CD14-positive monocyte (primary cell): ENCODE data around the gene CDC25B. TPM values are rescaled to one million over a fixed set of nuclear protein-coding genes. Genes with fewer than 3 reads are reported as not detected.
A peak's percentile ranks its signal among the peaks of the same experiment; 100 is the strongest.

Experiments
- DNase-seq, 3 donors: peaks; one replicate each; pipeline ENCODE4 v3.0.0-alpha.2; 2011 to 2022
- H2AFZ ChIP-seq: 2 replicates; pipeline ENCODE4 v1.6.0; 2012; ENCODE audit warnings: mild to moderate bottlenecking, low read depth, low read length, inconsistent platforms; ENCODE audit not compliant: insufficient read depth, poor library complexity, severe bottlenecking
- H3K27ac ChIP-seq, 2 donors: 1 replicate in 1 of 2; 2 replicates in 1 of 2; pipeline ENCODE4 v1.5.1; 2012 to 2013; ENCODE audit warnings: low read length in 2 of 2, control low read depth in 1 of 2, inconsistent platforms in 1 of 2, low read depth in 1 of 2, mild to moderate bottlenecking in 1 of 2
- H3K27me3 ChIP-seq, 2 donors: one replicate each; pipeline versions ENCODE4 v1.6.0 to v1.6.1; 2011 to 2013; ENCODE audit warnings: low read length in 2 of 2; ENCODE audit not compliant: control insufficient read depth in 2 of 2, insufficient read depth in 2 of 2
- H3K36me3 ChIP-seq, 2 donors: replicated peaks in 1 of 2; 1 replicate in 1 of 2; 2 replicates in 1 of 2; pipeline versions ENCODE4 v1.5.1 to v1.6.1; 2012 to 2013; ENCODE audit warnings: low read length in 2 of 2, control low read depth in 1 of 2, inconsistent platforms in 1 of 2, mild to moderate bottlenecking in 1 of 2; ENCODE audit not compliant: insufficient read depth in 2 of 2, control insufficient read depth in 1 of 2
- H3K4me1 ChIP-seq, 2 donors: 1 replicate in 1 of 2; 2 replicates in 1 of 2; pipeline versions ENCODE4 v1.5.1 to v1.6.1; 2012 to 2013; ENCODE audit warnings: low read length in 2 of 2, control low read depth in 1 of 2, inconsistent platforms in 1 of 2, mild to moderate bottlenecking in 1 of 2, moderate library complexity in 1 of 2; ENCODE audit not compliant: insufficient read depth in 2 of 2, control insufficient read depth in 1 of 2
- H3K4me2 ChIP-seq: replicated peaks from 2 replicates; pipeline ENCODE3; 2012; ENCODE audit warnings: low read length, moderate library complexity, mild to moderate bottlenecking; ENCODE audit not compliant: poor library complexity, severe bottlenecking; ENCODE audit errors: extremely low read depth
- H3K4me3 ChIP-seq, 3 experiments: fragments of 200-600 bp in 1 of 3; sonication (generic) in 1 of 3; replicated peaks in 1 of 3; 1 replicate in 2 of 3; 2 replicates in 1 of 3; pipeline ENCODE4 v1.5.1; 2011 to 2013; ENCODE audit warnings: low read length in 3 of 3, mild to moderate bottlenecking in 3 of 3, control low read depth in 2 of 3, low read depth in 2 of 3, inconsistent platforms in 1 of 3, moderate library complexity in 1 of 3
- H3K79me2 ChIP-seq: 2 replicates; pipeline ENCODE4 v1.6.0; 2012; ENCODE audit warnings: mild to moderate bottlenecking, control low read depth, inconsistent platforms, low read length, moderate library complexity; ENCODE audit not compliant: insufficient read depth
- H3K9ac ChIP-seq: 2 replicates; pipeline ENCODE4 v1.6.0; 2017; ENCODE audit warnings: low read length, mild to moderate bottlenecking; ENCODE audit not compliant: insufficient read depth, poor library complexity, severe bottlenecking
- H3K9me3 ChIP-seq, 2 donors: replicated peaks in 1 of 2; 1 replicate in 1 of 2; 2 replicates in 1 of 2; pipeline versions ENCODE4 v1.5.1 to v1.6.1; 2012 to 2013; ENCODE audit warnings: low read length in 2 of 2, control low read depth in 1 of 2; ENCODE audit not compliant: control insufficient read depth in 1 of 2, insufficient read depth in 1 of 2
- H4K20me1 ChIP-seq: 2 replicates; pipeline ENCODE4 v1.6.0; 2012; ENCODE audit warnings: mild to moderate bottlenecking, low read length, control low read depth, moderate library complexity; ENCODE audit not compliant: insufficient read depth
- H3K27ac Mint-ChIP-seq, 7 donors: one replicate each; pipeline ENCODE4 v1.8.0; 2020; ENCODE audit warnings: mild to moderate bottlenecking in 7 of 7, mixed read lengths in 7 of 7, moderate library complexity in 6 of 7, inconsistent platforms in 2 of 7
- H3K27me3 Mint-ChIP-seq, 3 donors: one replicate each; pipeline ENCODE4 v1.8.0; 2021 to 2022; ENCODE audit warnings: low read depth in 3 of 3, mild to moderate bottlenecking in 3 of 3, mixed read lengths in 3 of 3, moderate library complexity in 3 of 3, inconsistent platforms in 1 of 3
- H3K36me3 Mint-ChIP-seq, 2 donors: one replicate each; pipeline ENCODE4 v1.8.0; 2020; ENCODE audit warnings: mixed read lengths in 2 of 2, inconsistent platforms in 1 of 2, mild to moderate bottlenecking in 1 of 2
- H3K4me1 Mint-ChIP-seq: one replicate; pipeline ENCODE4 v1.8.0; 2020; ENCODE audit warnings: mild to moderate bottlenecking, mixed read lengths
- H3K4me3 Mint-ChIP-seq, 2 donors: one replicate each; pipeline ENCODE4 v1.8.0; 2020; ENCODE audit warnings: mild to moderate bottlenecking in 2 of 2, mixed read lengths in 2 of 2, moderate library complexity in 1 of 2
- H3K9me3 Mint-ChIP-seq, 7 donors: one replicate each; pipeline ENCODE4 v1.8.0; 2020 to 2022; ENCODE audit warnings: mixed read lengths in 7 of 7, mild to moderate bottlenecking in 6 of 7, moderate library complexity in 6 of 7, inconsistent platforms in 2 of 7
- CTCF ChIP-seq: fragments of 200-600 bp; IDR thresholded peaks from one replicate; pipeline ENCODE4 v1.8.0; 2022; ENCODE audit warnings: antibody characterized with exemption, mild to moderate bottlenecking
- WGBS: methylation state at CpG from one replicate; pipeline ENCODE4 v1.1.5; 2013; ENCODE audit warnings: missing lambda C conversion rate; ENCODE audit not compliant: insufficient coverage; 5-methylcytosine and 5-hydroxymethylcytosine counted together
- intact Hi-C, 2 donors: fragments of 100-400 bp; cut with micrococcal nuclease; formaldehyde crosslinking; loops; one replicate each; pipeline versions ENCODE4 v1.15.0 to v1.15.1; 2023
- polyA plus RNA-seq, 3 donors: library from polyadenylated mRNA; depleted of rRNA in 1 of 3; unstranded in 2 of 3; stranded (reverse) in 1 of 3; fragments of 300-500 nt in 2 of 3; fragments of >200 nt in 1 of 3; fragmentation: Illumina TruSeq in 2 of 3; gene quantifications; 1 replicate in 2 of 3; 2 replicates in 1 of 3; pipeline ENCODE4 v1.2.3, GENCODE V29; 2012 to 2021

CDC25B gene
- polyA plus RNA-seq, 3 donors, result 3.6 to 35.6 (median 4.0) TPM

- H3K27me3 Mint-ChIP-seq, result peaks cover 2 to 6% (median 2%) of the 10 kb centered on the region in 3 donors
- H3K9me3 Mint-ChIP-seq, result no peaks in the 10 kb centered on the region
- H2AFZ ChIP-seq, result peak overlapping the region; percentile 61
- H3K27ac Mint-ChIP-seq, result peak overlapping the region in 3 of 7 donors; percentile 18 to 78 (median 68)
- H3K36me3 Mint-ChIP-seq, result peaks cover 7 to 14% of the 10 kb centered on the region in 2 donors
- 55% methylated on average over 75 of the region's 79 CpGs for WGBS
- peaks cover 29% of the 10 kb centered on the region for H3K79me2 ChIP-seq
- H3K4me3 Mint-ChIP-seq, result peak overlapping the region; percentile 87 to 94
- peaks cover 44% of the 10 kb centered on the region for H3K4me1 Mint-ChIP-seq
- H3K4me3 ChIP-seq, result peak overlapping the region; percentile 52 to 79 (median 73)
- peaks cover 4 to 7% of the 10 kb centered on the region in 2 donors for H3K36me3 ChIP-seq
- no peaks in the 10 kb centered on the region for H3K9me3 ChIP-seq
- peaks cover 35 to 51% of the 10 kb centered on the region in 2 donors for H3K4me1 ChIP-seq
- H3K27ac ChIP-seq, result peak overlapping the region in 1 of 2 donors; percentile 58
- intact Hi-C loops, result loop anchor here (2.0 to 10.0 kb wide), 2 partner anchors 35 to 59 kb away; partner anchors contain the start of genes AP5S1 (in 2 of the 2) and MAVS (in 1 of the 2)
- H4K20me1 ChIP-seq, result peaks cover 55% of the 10 kb centered on the region
- H3K4me2 ChIP-seq, result peak overlapping the region; percentile 93
- peak overlapping the region; percentile 73 for H3K9ac ChIP-seq
- TF ChIP-seq CTCF, result no peak
- H3K27me3 ChIP-seq, result no peaks in the 10 kb centered on the region
- DNase-seq, result peak in 1 of 3 donors; percentile 8
Measured at GRCh38 chr20:3785240-3786125, 10.6 kb upstream of the CDC25B start.

- TF ChIP-seq CTCF, result no peak
- intact Hi-C loops, result loop anchor here (2.0 to 10.0 kb wide), 2 partner anchors 35 to 59 kb away; partner anchors contain the start of genes AP5S1 (in 2 of the 2) and MAVS (in 1 of the 2)
- Mint-ChIP-seq H3K27ac (peak overlapping the region; percentile 68 to 91 (median 86)), H3K27me3 (peaks cover 0 to 4% (median 2%) of the 10 kb centered on the region in 3 donors), H3K9me3 (no peaks in the 10 kb centered on the region), H3K4me1 (peaks cover 38% of the 10 kb centered on the region), H3K4me3 (peak overlapping the region; percentile 87 to 94), H3K36me3 (peaks cover 7 to 14% of the 10 kb centered on the region in 2 donors)
- H4K20me1 ChIP-seq, result peaks cover 50% of the 10 kb centered on the region
- peak overlapping the region; percentile 73 for H3K9ac ChIP-seq
- peak overlapping the region; percentile 30 to 58 for H3K27ac ChIP-seq
- H3K27me3 ChIP-seq, result no peaks in the 10 kb centered on the region
- H3K36me3 ChIP-seq, result peaks cover 4 to 7% of the 10 kb centered on the region in 2 donors
- 2% methylated on average over 35 of the region's 35 CpGs for WGBS
- H3K4me3 ChIP-seq, result peak overlapping the region; percentile 52 to 79 (median 73)
- H3K4me2 ChIP-seq, result peak overlapping the region; percentile 93
- H3K79me2 ChIP-seq, result peaks cover 29% of the 10 kb centered on the region
- peaks cover 31 to 46% of the 10 kb centered on the region in 2 donors for H3K4me1 ChIP-seq
- peak overlapping the region; percentile 61 for H2AFZ ChIP-seq
- DNase-seq, result peak in 2 of 3 donors; percentile 41 to 46
- no peaks in the 10 kb centered on the region for H3K9me3 ChIP-seq
Measured at GRCh38 chr20:3786126-3786484, 10.0 kb upstream of the CDC25B start.
